CD14-positive monocyte (primary cell): ENCODE results near the gene RNF135. TPM values are rescaled to one million over a fixed set of nuclear protein-coding genes. Genes with fewer than 3 reads are reported as not detected.
A peak's percentile ranks its signal among the peaks of the same experiment; 100 is the strongest.

Experiments used
- DNase-seq, 3 donors: peaks; one replicate each; pipeline ENCODE4 v3.0.0-alpha.2; 2011 to 2022
- H2AFZ ChIP-seq: 2 replicates; pipeline ENCODE4 v1.6.0; 2012; ENCODE audit warnings: mild to moderate bottlenecking, low read depth, low read length, inconsistent platforms; ENCODE audit not compliant: insufficient read depth, poor library complexity, severe bottlenecking
- H3K27ac ChIP-seq, 2 donors: 1 replicate in 1 of 2; 2 replicates in 1 of 2; pipeline ENCODE4 v1.5.1; 2012 to 2013; ENCODE audit warnings: low read length in 2 of 2, control low read depth in 1 of 2, inconsistent platforms in 1 of 2, low read depth in 1 of 2, mild to moderate bottlenecking in 1 of 2
- H3K27me3 ChIP-seq, 2 donors: one replicate each; pipeline versions ENCODE4 v1.6.0 to v1.6.1; 2011 to 2013; ENCODE audit warnings: low read length in 2 of 2; ENCODE audit not compliant: control insufficient read depth in 2 of 2, insufficient read depth in 2 of 2
- H3K36me3 ChIP-seq, 2 donors: replicated peaks in 1 of 2; 1 replicate in 1 of 2; 2 replicates in 1 of 2; pipeline versions ENCODE4 v1.5.1 to v1.6.1; 2012 to 2013; ENCODE audit warnings: low read length in 2 of 2, control low read depth in 1 of 2, inconsistent platforms in 1 of 2, mild to moderate bottlenecking in 1 of 2; ENCODE audit not compliant: insufficient read depth in 2 of 2, control insufficient read depth in 1 of 2
- H3K4me1 ChIP-seq, 2 donors: 1 replicate in 1 of 2; 2 replicates in 1 of 2; pipeline versions ENCODE4 v1.5.1 to v1.6.1; 2012 to 2013; ENCODE audit warnings: low read length in 2 of 2, control low read depth in 1 of 2, inconsistent platforms in 1 of 2, mild to moderate bottlenecking in 1 of 2, moderate library complexity in 1 of 2; ENCODE audit not compliant: insufficient read depth in 2 of 2, control insufficient read depth in 1 of 2
- H3K4me2 ChIP-seq: replicated peaks from 2 replicates; pipeline ENCODE3; 2012; ENCODE audit warnings: low read length, moderate library complexity, mild to moderate bottlenecking; ENCODE audit not compliant: poor library complexity, severe bottlenecking; ENCODE audit errors: extremely low read depth
- H3K4me3 ChIP-seq, 3 experiments: fragments of 200-600 bp in 1 of 3; sonication (generic) in 1 of 3; replicated peaks in 1 of 3; 1 replicate in 2 of 3; 2 replicates in 1 of 3; pipeline ENCODE4 v1.5.1; 2011 to 2013; ENCODE audit warnings: low read length in 3 of 3, mild to moderate bottlenecking in 3 of 3, control low read depth in 2 of 3, low read depth in 2 of 3, inconsistent platforms in 1 of 3, moderate library complexity in 1 of 3
- H3K79me2 ChIP-seq: 2 replicates; pipeline ENCODE4 v1.6.0; 2012; ENCODE audit warnings: mild to moderate bottlenecking, control low read depth, inconsistent platforms, low read length, moderate library complexity; ENCODE audit not compliant: insufficient read depth
- H3K9ac ChIP-seq: 2 replicates; pipeline ENCODE4 v1.6.0; 2017; ENCODE audit warnings: low read length, mild to moderate bottlenecking; ENCODE audit not compliant: insufficient read depth, poor library complexity, severe bottlenecking
- H3K9me3 ChIP-seq, 2 donors: replicated peaks in 1 of 2; 1 replicate in 1 of 2; 2 replicates in 1 of 2; pipeline versions ENCODE4 v1.5.1 to v1.6.1; 2012 to 2013; ENCODE audit warnings: low read length in 2 of 2, control low read depth in 1 of 2; ENCODE audit not compliant: control insufficient read depth in 1 of 2, insufficient read depth in 1 of 2
- H4K20me1 ChIP-seq: 2 replicates; pipeline ENCODE4 v1.6.0; 2012; ENCODE audit warnings: mild to moderate bottlenecking, low read length, control low read depth, moderate library complexity; ENCODE audit not compliant: insufficient read depth
- H3K27ac Mint-ChIP-seq, 7 donors: one replicate each; pipeline ENCODE4 v1.8.0; 2020; ENCODE audit warnings: mild to moderate bottlenecking in 7 of 7, mixed read lengths in 7 of 7, moderate library complexity in 6 of 7, inconsistent platforms in 2 of 7
- H3K27me3 Mint-ChIP-seq, 3 donors: one replicate each; pipeline ENCODE4 v1.8.0; 2021 to 2022; ENCODE audit warnings: low read depth in 3 of 3, mild to moderate bottlenecking in 3 of 3, mixed read lengths in 3 of 3, moderate library complexity in 3 of 3, inconsistent platforms in 1 of 3
- H3K36me3 Mint-ChIP-seq, 2 donors: one replicate each; pipeline ENCODE4 v1.8.0; 2020; ENCODE audit warnings: mixed read lengths in 2 of 2, inconsistent platforms in 1 of 2, mild to moderate bottlenecking in 1 of 2
- H3K4me1 Mint-ChIP-seq: one replicate; pipeline ENCODE4 v1.8.0; 2020; ENCODE audit warnings: mild to moderate bottlenecking, mixed read lengths
- H3K4me3 Mint-ChIP-seq, 2 donors: one replicate each; pipeline ENCODE4 v1.8.0; 2020; ENCODE audit warnings: mild to moderate bottlenecking in 2 of 2, mixed read lengths in 2 of 2, moderate library complexity in 1 of 2
- H3K9me3 Mint-ChIP-seq, 7 donors: one replicate each; pipeline ENCODE4 v1.8.0; 2020 to 2022; ENCODE audit warnings: mixed read lengths in 7 of 7, mild to moderate bottlenecking in 6 of 7, moderate library complexity in 6 of 7, inconsistent platforms in 2 of 7
- WGBS: methylation state at CpG from one replicate; pipeline ENCODE4 v1.1.5; 2013; ENCODE audit warnings: missing lambda C conversion rate; ENCODE audit not compliant: insufficient coverage; 5-methylcytosine and 5-hydroxymethylcytosine counted together
- intact Hi-C, 2 donors: fragments of 100-400 bp; cut with micrococcal nuclease; formaldehyde crosslinking; loops; one replicate each; pipeline versions ENCODE4 v1.15.0 to v1.15.1; 2023
- polyA minus RNA-seq: library from RNA; depleted of rRNA, polyadenylated mRNA; stranded (reverse); fragments of >200 nt; gene quantifications from 2 replicates; pipeline ENCODE4 v1.2.3, GENCODE V29; 2012
- polyA plus RNA-seq, 3 donors: library from polyadenylated mRNA; depleted of rRNA in 1 of 3; unstranded in 2 of 3; stranded (reverse) in 1 of 3; fragments of 300-500 nt in 2 of 3; fragments of >200 nt in 1 of 3; fragmentation: Illumina TruSeq in 2 of 3; gene quantifications; 1 replicate in 2 of 3; 2 replicates in 1 of 3; pipeline ENCODE4 v1.2.3, GENCODE V29; 2012 to 2021
- total RNA-seq, 12 experiments: library from RNA in 1 of 12; stranded (reverse) in 1 of 12; fragments of 120-200 nt in 1 of 12; gene quantifications; one replicate each; pipeline ENCODE4 v1.2.4 and lab custom pipeline; 2013 to 2026; ENCODE audit warnings: mixed read lengths in 6 of 12, inconsistent platforms in 1 of 12
- TF ChIP-seq, protein P1 (sequence below): fragments of 200-600 bp; IDR thresholded peaks from one replicate; pipeline ENCODE4 v1.8.0; 2022; ENCODE audit warnings: antibody characterized with exemption, mild to moderate bottlenecking

RNF135 gene, protein sequence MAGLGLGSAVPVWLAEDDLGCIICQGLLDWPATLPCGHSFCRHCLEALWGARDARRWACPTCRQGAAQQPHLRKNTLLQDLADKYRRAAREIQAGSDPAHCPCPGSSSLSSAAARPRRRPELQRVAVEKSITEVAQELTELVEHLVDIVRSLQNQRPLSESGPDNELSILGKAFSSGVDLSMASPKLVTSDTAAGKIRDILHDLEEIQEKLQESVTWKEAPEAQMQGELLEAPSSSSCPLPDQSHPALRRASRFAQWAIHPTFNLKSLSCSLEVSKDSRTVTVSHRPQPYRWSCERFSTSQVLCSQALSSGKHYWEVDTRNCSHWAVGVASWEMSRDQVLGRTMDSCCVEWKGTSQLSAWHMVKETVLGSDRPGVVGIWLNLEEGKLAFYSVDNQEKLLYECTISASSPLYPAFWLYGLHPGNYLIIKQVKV
- total RNA-seq (2013) = 94.0 TPM
- polyA plus RNA-seq (10 to 100 TPM; 51.4 to 74.8 (median 66.6) TPM), polyA minus RNA-seq (38.9 and 67.7 TPM in 2 replicates), total RNA-seq (lab: John Stamatoyannopoulos, UW) (2.6 to 45.1 (median 30.3) reads per million in 11 experiments)

DNA sequence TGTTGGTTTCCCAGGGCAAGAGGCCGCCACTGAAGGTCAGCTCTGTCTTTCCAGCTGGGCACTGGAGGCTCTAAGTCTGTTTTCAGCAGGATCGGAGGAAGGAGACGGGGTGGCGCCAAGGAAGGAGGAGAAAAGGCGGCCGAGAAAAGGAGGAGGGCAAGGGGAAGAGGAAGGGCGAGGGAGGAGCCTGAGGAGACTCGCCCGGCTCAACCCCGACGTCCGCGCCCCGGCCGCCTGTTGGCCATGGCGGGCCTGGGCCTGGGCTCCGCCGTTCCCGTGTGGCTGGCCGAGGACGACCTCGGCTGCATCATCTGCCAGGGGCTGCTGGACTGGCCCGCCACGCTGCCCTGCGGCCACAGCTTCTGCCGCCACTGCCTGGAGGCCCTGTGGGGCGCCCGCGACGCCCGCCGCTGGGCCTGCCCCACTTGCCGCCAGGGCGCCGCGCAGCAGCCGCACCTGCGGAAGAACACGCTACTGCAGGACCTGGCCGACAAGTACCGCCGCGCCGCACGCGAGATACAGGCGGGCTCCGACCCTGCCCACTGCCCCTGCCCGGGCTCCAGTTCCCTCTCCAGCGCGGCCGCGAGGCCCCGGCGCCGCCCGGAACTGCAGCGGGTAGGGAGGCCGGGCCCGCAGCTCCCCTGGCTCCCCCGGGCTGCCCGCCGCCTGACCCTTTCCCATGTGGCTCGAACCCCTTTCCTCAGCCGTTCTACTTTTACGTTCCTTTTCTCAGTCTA is at the start of gene RNF135:
Gene RNF135 (plus strand): TSS at position 209 of the 737 bp plus-strand sequence. CDS start 35 bp downstream, at position 244.
- under 1% methylated on average over 61 of the region's 66 CpGs for WGBS
- H3K9ac ChIP-seq = peak within 1 kb of the TSS; percentile 94
- peak within 1 kb of the TSS; percentile 87 to 95 for H3K27ac ChIP-seq
- H3K36me3 ChIP-seq = peaks cover 11% of the 10 kb centered on the region in 2 donors
- H3K4me1 ChIP-seq = peaks cover 47 to 66% of the 10 kb centered on the region in 2 donors
- H3K4me1 Mint-ChIP-seq = peaks cover 58% of the 10 kb centered on the region
- peaks cover 0 to 7% (median 0%) of the 10 kb centered on the region in 7 donors for H3K9me3 Mint-ChIP-seq
- peaks cover 72% of the 10 kb centered on the region for H3K79me2 ChIP-seq
- TF ChIP-seq, protein P1, sequence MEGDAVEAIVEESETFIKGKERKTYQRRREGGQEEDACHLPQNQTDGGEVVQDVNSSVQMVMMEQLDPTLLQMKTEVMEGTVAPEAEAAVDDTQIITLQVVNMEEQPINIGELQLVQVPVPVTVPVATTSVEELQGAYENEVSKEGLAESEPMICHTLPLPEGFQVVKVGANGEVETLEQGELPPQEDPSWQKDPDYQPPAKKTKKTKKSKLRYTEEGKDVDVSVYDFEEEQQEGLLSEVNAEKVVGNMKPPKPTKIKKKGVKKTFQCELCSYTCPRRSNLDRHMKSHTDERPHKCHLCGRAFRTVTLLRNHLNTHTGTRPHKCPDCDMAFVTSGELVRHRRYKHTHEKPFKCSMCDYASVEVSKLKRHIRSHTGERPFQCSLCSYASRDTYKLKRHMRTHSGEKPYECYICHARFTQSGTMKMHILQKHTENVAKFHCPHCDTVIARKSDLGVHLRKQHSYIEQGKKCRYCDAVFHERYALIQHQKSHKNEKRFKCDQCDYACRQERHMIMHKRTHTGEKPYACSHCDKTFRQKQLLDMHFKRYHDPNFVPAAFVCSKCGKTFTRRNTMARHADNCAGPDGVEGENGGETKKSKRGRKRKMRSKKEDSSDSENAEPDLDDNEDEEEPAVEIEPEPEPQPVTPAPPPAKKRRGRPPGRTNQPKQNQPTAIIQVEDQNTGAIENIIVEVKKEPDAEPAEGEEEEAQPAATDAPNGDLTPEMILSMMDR = peak; percentile 61
- peak; percentile 66 to 76 (median 71) for DNase-seq
- H3K27me3 Mint-ChIP-seq = peaks cover 0 to 1% (median 0%) of the 10 kb centered on the region in 3 donors
- peak within 1 kb of the TSS; percentile 91 for H3K4me2 ChIP-seq
- H3K36me3 Mint-ChIP-seq = peaks cover 19 to 32% of the 10 kb centered on the region in 2 donors
- H3K4me3 ChIP-seq = peak within 1 kb of the TSS; percentile 62 to 82 (median 80)
- peak within 1 kb of the TSS; percentile 99 to 100 for H3K4me3 Mint-ChIP-seq
- intact Hi-C loops = loop anchor here (1.0 to 10.0 kb wide), 5 partner anchors 17 to 149 kb away; partner anchors contain the start of genes ADAP2 (in 2 of the 2) and CRLF3 (in 1 of the 2)
- peak within 1 kb of the TSS; percentile 98 to 99 (median 99) for H3K27ac Mint-ChIP-seq
- H4K20me1 ChIP-seq = peaks cover under 1% of the 10 kb centered on the region
- peak within 1 kb of the TSS; percentile 69 for H2AFZ ChIP-seq
- H3K27me3 ChIP-seq = no peaks in the 10 kb centered on the region
- no peaks in the 10 kb centered on the region for H3K9me3 ChIP-seq
